Hematopoietic multipotent progenitor cell treated with erythropoietin and hydrocortisone succinate and interleukin-3 and kit ligand, for 6 days (in vitro differentiated cells): Measurements from ENCODE around the gene GSK3A.
A peak's percentile ranks its signal among the peaks of the same experiment; 100 is the strongest.

Experiments
- DNase-seq: peaks from one replicate; pipeline ENCODE4 v3.0.0-alpha.2; 2015

GSK3A gene

GRCh38 chr19:42197375-42197817 lies 45.0 kb downstream of the GSK3A start:
- peak; percentile 55 for DNase-seq

DNA sequence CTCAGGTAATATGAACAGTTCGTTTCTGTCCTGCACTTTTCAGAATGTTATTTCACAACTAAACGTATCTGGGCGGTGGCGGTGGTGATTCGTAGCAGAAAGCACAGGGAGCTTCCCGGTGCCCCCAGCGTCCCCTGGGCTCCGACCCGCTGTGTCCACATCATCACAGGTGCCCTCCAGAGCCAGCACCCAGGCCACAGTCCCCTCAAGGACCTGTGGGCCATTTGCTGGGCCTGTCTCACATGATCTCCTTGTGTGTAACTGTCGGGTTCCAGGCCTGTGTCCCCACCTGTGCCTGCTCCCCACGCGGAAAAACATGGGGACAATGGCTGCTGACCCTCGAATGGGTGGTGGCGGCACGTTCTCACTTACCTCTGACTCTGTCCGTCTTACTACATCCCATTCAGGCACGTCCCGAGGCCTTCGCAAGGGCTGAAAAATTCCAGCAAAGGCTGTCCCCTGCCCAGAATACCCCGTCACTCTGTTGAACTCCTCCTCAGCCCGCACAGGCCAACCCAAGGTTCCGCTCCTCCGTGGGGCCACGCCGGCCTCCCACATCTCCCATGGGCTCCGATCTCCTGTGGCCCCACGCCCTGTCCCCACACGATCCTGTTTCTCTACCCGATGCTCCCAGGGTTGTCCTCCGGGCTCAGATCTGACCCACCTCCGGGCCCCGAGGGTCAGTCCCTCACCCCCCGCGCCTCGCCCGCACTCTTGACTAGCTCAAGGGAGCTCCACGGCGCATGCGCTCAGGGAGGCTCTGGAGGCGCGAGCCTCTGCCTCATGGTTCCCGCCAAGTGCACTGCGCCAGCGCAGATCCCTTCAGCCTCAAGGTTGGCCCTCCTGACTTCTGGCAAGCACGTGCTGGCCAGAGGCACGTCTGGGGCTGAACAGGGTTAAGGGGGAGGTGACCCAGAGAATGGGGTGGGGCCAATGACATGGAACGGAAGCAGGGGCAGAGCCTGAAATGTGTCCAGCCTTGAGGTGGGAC lies 46.1 kb downstream of the GSK3A start:
- DNase-seq, result peak; percentile 49

GRCh38 chr19:42193706-42194105 lies 48.7 kb downstream of the GSK3A start:
- DNase-seq, result no peak

DNA sequence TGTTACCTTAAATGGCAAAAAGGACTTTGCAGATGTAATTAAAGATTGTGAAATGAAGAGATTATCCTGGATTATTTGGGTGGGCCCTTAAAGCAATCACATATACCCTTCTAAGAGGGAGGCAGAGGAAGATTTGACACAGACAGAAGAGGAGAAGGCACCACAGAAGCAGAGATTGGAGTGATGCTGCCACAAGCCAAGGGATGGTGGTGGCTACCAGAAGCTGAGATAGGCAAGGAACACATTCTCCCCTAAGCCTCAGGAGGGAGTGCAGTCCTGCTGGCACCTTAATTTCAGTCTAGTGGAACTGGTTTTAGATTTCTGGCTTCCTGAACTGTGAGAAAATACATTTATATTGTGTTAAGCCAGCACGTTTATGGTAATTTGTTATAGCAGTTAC lies 49.1 kb downstream of the GSK3A start:
- DNase-seq, result no peak

GRCh38 chr19:42191855-42192254 lies 50.5 kb downstream of the GSK3A start:
- peak; percentile 59 for DNase-seq

- DNase-seq, result no peak
Measured at GRCh38 chr19:42191330-42191729, 51.1 kb downstream of the GSK3A start.

GRCh38 chr19:42189133-42189532 lies 53.3 kb downstream of the GSK3A start:
- no peak for DNase-seq

DNA sequence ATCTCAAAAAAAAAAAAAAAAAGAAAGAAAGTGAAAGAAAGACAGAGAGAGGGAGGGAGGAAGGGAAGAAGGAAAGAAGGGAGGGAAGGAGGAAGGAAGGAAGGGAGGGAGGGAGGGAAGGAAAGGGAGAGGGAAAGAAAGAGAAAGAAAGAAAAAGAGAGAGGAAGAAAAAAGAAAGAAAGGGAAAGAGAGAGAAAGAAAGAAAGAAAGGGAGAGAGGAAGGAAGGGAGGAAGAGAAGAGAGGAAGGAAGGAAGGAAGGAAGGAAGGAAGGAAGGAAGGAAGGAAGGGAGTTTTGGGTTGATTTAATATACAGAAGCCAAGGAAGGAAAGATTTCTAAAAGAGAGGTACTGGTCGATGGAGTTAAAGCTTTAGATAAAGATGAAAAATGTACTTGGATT lies 53.7 kb downstream of the GSK3A start:
- no peak for DNase-seq

- peak; percentile 47 for DNase-seq
Measured at GRCh38 chr19:42185277-42185676, 57.1 kb downstream of the GSK3A start.

DNA sequence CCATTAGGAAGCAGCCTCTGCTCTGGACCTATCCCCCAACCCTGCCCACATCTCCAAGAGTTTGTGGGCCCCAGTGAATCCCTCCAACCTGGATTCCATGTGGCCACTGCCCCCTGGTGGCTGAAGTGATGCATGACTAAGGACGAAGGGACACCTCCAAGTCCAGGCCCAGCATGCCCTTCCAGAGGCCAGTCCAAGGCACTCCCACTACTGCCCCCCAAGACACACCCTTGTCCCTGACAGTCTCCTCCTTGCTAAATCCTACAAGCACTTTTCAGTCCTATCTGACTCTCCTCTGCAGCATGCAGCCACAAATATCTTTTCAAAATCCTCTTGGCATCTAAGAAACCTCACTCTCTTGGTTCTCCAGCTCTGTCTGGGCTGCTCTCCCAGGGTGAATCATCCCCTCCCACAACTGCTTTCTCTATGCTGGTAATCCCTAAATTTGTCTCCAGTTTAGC lies 58.0 kb downstream of the GSK3A start:
- DNase-seq, result peak; percentile 87
